ENCODE measurements around the gene TTC6.

GRCh38 chr14:37616853-37617252, 21.4 kb downstream of the TTC6 start:
- TF ChIP-seq CTCF (IDR thresholded peaks at IDR 0.05) (no peak), POLR2A (IDR thresholded peaks at IDR 0.05) (no peak)
